NCI-H1436 treated with DMSO at 0.1 percent for 48 hours (cell line): Measurements from ENCODE around the gene KLF7.

ENCODE experiments used
- DNase-seq: peaks from one replicate; lab custom pipeline; 2025; lab: John Stamatoyannopoulos, UW

The KLF7 gene

DNA sequence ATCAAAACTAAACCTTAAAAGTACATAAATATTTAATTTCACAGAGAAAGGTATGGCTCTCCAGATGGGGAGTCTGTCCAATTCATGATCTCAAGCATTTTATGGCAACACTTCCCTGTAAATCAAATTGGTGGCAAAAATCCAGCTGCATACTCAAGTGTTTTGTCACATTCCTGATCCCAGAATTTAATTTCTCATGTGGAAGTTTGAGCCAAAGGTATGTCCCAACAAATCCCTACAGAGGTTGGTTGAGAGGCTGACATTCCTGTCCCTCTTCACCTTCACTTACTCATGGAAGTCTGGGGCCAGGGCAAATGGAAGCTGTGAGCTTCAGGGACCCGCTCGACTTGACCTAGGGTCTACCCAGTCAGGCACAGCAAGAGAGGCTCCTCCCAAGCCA is 17.7 kb downstream of the KLF7 start:
- DNase-seq, result no peak

- no peak for DNase-seq
Observed at GRCh38 chr2:207144173-207144785, 21.5 kb downstream of the KLF7 start.

- DNase-seq, result peak; percentile 41
Observed at GRCh38 chr2:207143215-207144172, 22.3 kb downstream of the KLF7 start.

DNA sequence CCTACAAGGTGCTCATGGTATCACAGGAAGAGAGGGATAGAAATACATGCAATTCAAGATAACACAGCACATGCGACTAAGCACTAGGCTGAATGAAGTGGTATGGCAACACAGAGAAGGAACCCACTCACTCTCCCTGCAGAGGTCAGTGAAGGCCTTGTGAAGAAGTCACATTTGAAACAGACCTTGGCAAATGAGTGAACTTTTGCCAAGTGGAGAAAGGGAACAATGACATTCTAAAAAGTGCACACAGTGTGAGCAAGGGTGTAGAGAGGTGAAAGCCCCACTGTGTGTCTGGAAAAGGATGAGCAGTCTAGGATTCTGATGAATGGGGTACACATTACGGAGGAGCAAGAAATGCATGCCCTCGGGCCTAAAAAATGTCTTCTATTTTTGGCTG is 23.3 kb downstream of the KLF7 start:
- no peak for DNase-seq

GRCh38 chr2:207141386-207141785 is 24.4 kb downstream of the KLF7 start:
- no peak for DNase-seq

DNA sequence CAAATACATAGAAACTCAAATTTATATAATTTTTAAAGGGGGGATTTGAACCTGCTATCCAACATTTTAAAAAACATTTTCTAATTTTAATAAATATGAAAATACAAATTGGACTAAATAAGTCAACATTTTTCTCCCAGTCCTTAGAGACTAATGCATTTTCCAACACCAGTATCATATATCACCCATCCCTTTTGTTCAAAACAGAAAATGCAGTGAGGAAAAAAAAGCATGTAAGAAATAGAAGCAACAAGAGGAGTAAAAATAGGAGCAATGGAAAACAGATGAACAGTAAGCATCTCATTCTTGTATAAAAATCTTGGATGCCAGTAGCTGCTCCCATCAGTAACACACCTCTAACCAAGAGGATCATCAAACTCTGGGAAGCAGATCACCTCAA is 25.5 kb downstream of the KLF7 start:
- no peak for DNase-seq

- DNase-seq, result no peak
Observed at GRCh38 chr2:207139552-207139951, 26.2 kb downstream of the KLF7 start.

- no peak for DNase-seq
Observed at GRCh38 chr2:207138627-207139297, 27.0 kb downstream of the KLF7 start.

DNA sequence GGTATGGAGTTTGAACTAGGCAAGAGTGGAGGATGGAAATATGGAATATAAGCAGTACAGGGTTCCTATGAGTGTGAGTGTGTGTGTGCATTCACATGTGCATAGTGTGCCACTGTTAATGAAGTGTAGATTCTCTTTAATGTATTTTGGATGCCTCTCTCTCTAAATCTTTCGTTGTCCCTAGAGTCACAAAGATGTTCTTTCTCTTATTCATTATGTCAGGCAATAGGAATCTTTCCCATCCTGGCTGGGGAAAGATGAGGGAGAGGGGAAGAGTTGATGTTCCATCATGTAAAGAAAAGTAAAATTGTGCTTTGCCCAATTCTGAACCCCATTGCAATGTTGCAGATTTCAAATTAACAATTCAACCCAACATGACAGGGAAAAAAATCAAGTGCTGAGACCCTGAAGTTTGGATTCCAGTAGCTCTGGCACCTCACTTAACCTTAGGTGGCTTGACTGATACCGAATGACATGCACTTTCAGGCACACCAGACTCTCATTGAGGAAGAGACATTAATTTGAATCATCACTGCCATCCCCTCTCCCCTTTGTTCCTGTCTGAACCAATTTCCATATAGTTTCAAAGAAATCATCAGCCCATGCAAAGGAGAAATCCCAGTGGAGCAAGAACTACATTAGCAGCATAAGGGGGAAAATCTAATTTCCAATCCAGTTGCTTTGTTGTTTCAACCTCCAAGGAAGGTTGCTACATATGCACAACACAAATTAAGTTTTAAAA is 28.0 kb downstream of the KLF7 start:
- DNase-seq, result no peak

GRCh38 chr2:207136874-207137273 is 28.9 kb downstream of the KLF7 start:
- DNase-seq, result no peak

- no peak for DNase-seq
Observed at GRCh38 chr2:207135801-207136457, 29.8 kb downstream of the KLF7 start.

DNA sequence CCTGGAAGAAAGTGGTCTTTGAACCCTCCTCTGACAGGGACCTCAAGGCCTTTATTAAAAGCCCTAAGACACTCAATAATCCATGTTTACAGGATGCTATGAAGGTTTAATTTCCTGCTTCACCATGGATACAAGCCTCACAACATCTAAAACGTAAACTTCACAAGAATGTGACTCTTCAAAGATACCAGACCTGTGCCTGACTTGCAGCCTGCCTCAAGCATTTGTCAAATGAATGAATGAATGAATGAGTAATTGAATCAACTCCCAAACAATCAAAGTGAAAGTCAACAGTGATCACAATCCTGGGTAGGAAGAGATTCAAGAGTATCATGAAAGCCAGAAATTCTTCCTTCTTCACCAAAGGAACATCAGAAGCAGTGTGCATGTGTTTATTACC is 30.4 kb downstream of the KLF7 start:
- DNase-seq, result no peak

- DNase-seq, result no peak
Observed at GRCh38 chr2:207133820-207134519, 31.8 kb downstream of the KLF7 start.

DNA sequence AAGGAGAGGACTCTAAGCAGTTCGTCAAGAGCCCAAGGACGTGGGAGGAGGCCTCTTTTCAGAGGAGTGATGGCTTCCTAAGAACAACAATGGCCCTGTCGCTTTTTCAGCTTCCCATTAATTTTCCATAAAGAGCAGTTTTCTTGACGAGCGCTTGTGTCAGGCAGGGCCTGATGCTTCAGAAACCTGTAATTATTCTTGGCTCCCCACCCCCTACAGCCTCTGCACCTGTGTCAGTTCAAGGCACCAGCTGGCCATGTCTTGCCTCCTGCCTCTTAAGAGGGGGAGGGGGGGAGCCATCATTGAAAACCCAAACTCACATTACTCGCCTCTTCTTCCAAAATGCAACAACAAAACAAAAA is 32.3 kb downstream of the KLF7 start:
- peak; percentile 97 for DNase-seq

DNA sequence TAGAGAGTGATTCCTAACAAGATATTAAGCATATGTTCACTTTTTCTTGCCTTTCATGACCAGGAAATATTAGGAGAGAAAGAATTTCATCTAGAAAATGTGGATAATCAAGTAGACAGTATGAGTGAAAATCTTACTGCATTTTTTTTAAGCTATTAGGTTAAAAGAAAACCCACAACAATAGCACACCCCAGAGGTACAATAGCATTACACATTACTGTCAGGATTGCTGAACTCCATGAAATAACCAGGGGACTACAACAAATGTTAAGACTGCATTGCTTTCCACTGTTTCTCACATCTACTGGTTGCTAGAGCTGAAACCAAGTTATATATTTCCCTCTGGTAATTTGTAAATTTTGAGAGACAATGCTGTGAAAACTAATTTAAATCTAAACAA is 33.7 kb downstream of the KLF7 start:
- DNase-seq, result no peak

DNA sequence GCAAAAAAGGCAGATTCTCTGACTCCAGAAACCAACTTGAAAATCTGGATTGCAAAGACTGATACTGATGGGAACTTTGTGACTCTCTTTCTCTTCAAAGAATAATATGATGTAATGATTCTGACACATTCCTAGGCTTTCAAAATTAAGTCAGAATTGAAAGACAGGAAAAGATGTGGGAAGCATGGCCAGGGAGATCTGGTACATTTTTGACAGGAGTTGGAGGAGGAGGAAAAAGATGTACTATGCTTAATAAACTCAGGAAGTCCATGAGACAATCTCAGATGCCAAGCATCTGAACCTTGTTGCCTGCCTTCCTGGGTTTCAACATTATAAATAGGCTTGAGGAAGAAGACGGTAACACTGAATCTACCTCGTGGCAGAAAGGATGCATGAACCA is 34.2 kb downstream of the KLF7 start:
- DNase-seq, result no peak

DNA sequence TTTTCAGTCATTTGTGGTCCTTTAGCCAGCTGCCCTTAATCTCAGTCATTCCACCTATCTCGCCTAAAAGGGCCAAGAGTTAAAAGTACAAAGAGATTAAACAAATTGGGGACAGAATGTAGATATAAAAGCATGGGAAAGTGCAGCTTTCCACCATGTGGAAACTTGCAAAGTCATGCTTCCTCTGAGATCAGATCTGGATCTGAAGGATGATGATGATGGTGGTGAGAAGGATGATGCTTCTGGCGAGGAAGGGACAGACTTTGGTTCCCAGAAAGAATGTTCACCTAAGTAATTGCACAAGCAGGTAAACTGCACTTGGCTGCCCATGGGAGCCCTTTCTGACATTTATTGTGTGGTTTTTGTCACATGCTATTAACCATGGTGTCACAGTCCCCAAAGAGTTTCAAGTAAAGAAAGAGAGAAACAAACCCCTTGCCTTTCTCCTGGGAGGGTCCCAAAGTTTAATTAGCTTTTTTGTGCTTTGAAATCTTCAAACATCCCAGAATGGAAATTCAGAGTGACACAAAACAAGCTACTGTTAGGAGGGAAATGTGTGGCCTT is 34.7 kb downstream of the KLF7 start:
- no peak for DNase-seq

DNA sequence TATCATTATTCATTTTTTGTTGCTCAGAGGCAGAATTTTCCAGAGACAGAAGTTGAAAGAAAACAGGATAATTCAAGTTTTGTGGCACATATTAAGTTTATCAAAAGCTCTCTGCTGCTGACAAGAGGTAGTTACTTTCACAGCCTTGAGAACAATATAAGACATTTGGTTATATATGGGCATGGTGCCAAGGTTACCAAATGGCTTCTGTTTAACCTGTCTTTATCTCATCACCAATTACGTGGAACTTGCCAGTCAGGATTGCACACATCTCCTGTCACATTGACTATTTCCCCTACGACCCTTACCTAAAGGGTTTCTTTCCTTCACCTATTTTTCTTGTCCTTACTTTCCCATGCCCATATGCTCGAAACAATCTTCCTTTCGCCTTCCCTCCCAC is 35.9 kb downstream of the KLF7 start:
- DNase-seq, result no peak

- no peak for DNase-seq
Observed at GRCh38 chr2:207128867-207129266, 36.9 kb downstream of the KLF7 start.

DNA sequence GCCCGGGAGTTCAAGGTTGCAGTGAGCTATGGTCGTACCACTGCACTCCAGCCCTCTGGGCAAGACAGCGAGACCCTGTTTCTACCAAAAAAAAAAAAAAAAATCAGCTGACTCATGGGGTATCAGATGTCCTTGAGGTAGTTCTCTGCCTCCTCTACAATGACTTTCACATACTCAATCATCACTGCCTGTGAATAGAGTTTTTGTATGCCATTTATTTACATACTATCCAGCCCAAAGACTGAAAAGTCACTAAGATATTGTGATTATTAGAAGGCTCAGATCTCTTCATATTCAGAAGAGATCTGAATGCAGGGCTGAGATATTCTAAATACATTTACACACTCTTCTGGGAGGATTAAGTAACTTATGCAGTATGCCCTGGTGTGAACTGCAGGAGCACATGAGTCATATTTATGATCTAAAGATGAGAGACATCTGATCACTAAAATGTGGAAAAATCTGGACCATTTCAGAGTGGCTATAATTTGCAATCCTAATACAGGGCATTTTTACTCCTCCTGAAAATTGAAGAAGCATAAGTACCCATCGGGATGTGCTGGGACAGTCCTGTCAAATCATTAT is 38.9 kb downstream of the KLF7 start:
- DNase-seq, result no peak
